ENCODE measurements around the gene HOXC10. TPM values are rescaled to one million over a fixed set of nuclear protein-coding genes. Genes with fewer than 3 reads are reported as not detected.
A peak's percentile ranks its signal among the peaks of the same experiment; 100 is the strongest.

HOXC10 gene
- total and polyA plus RNA-seq, 3 donors from 2014 or later, result 1.4 to 4.3 (median 2.6) TPM

- H3K4me3 ChIP-seq, result no peak overlapping the region
- no peaks in the 10 kb centered on the region for H3K9me3 ChIP-seq
- WGBS, 2 donors, result 9 to 19% methylated on average over 25 to 30 of the region's 30 CpGs
- intact Hi-C loops (cut with DNase I; ENCODE audit: low total_unique reads), result loop anchor here (10.0 kb wide), 1 partner anchor 209 kb away; no protein-coding TSS in a partner anchor
- H3K36me3 ChIP-seq (ENCODE audit: low read depth, missing control alignments), result no peaks in the 10 kb centered on the region
- peaks cover 19% of the 10 kb centered on the region for H3K4me1 ChIP-seq
- DNase-seq, result no peak
- no peak overlapping the region for H3K27ac ChIP-seq
- no peaks in the 10 kb centered on the region for H3K27me3 ChIP-seq
- TF ChIP-seq CTCF (IDR thresholded peaks at IDR 0.05), result no peak
Measured at GRCh38 chr12:53983950-53984572, 885 bp upstream of the HOXC10 start.

GRCh38 chr12:53985692-53985993 is 697 bp downstream of the HOXC10 start:
- intact Hi-C loops (cut with DNase I; ENCODE audit: low total_unique reads), result loop anchor here (5.0 to 10.0 kb wide), 2 partner anchors 211 to 217 kb away; no protein-coding TSS in a partner anchor
- Histone ChIP-seq H3K4me1 (peaks cover 19% of the 10 kb centered on the region), H3K36me3 (ENCODE audit: low read depth, missing control alignments) (no peaks in the 10 kb centered on the region), H3K27me3 (no peaks in the 10 kb centered on the region), H3K27ac (no peak overlapping the region), H3K4me3 (peak overlapping the region; percentile 39 to 61), H3K9me3 (no peaks in the 10 kb centered on the region)
- DNase-seq, result no peak
- 0 to 5% methylated on average over 3 to 21 of the region's 21 CpGs for WGBS, 2 donors
- TF ChIP-seq CTCF (IDR thresholded peaks at IDR 0.05), result no peak
- TF ChIP-seq POLR2A (IDR thresholded peaks at IDR 0.05), result no peak

- 15 to 29% methylated on average over 15 to 50 of the region's 50 CpGs for WGBS, 2 donors
- H3K4me1 ChIP-seq, result peaks cover 19% of the 10 kb centered on the region
- no peaks in the 10 kb centered on the region for H3K27me3 ChIP-seq
Measured at GRCh38 chr12:53985994-53986685, 1.2 kb downstream of the HOXC10 start.

GRCh38 chr12:53986686-53987483 is 1.9 kb downstream of the HOXC10 start:
- WGBS, 2 donors, result 54 to 69% methylated on average over 21 of the region's 21 CpGs
- TF ChIP-seq POLR2A (IDR thresholded peaks at IDR 0.05) (no peak), CTCF (IDR thresholded peaks at IDR 0.05) (no peak)
- intact Hi-C loops (cut with DNase I; ENCODE audit: low total_unique reads), result loop anchor here (5.0 to 10.0 kb wide), 2 partner anchors 212 to 215 kb away; no protein-coding TSS in a partner anchor
- Histone ChIP-seq H3K36me3 (ENCODE audit: low read depth, missing control alignments) (no peaks in the 10 kb centered on the region), H3K27ac (no peak overlapping the region), H3K27me3 (no peaks in the 10 kb centered on the region), H3K9me3 (no peaks in the 10 kb centered on the region), H3K4me3 (no peak overlapping the region), H3K4me1 (peaks cover 19% of the 10 kb centered on the region)
- no peak for DNase-seq

More at GRCh38 chr12:53985994-53986685, 1.2 kb downstream of the HOXC10 start:
- DNase-seq, result no peak
- no peak for TF ChIP-seq POLR2A (IDR thresholded peaks at IDR 0.05)
- peak in 1 of 3 experiments; percentile 7 for TF ChIP-seq CTCF (IDR thresholded peaks at IDR 0.05)
- intact Hi-C loops (cut with DNase I; ENCODE audit: low total_unique reads), result loop anchor here (5.0 to 10.0 kb wide), 2 partner anchors 211 to 216 kb away; no protein-coding TSS in a partner anchor
- no peak overlapping the region for H3K27ac ChIP-seq
- peak overlapping the region in 1 of 2 donors; percentile 61 for H3K4me3 ChIP-seq
- H3K9me3 ChIP-seq, result no peaks in the 10 kb centered on the region
- no peaks in the 10 kb centered on the region for H3K36me3 ChIP-seq (ENCODE audit: low read depth, missing control alignments)
